RWPE2 (cell line): Measurements from ENCODE around the gene SESTD1.

ENCODE experiments used
- ATAC-seq: fragments of 200-7000 bp; cut with Tn5 transposase; 3 replicates; pipeline ENCODE4 v1.9.1; 2021; ENCODE audit warnings: low read depth
- DNase-seq: peaks from one replicate; pipeline ENCODE4 v3.0.0-alpha.2; 2020; ENCODE audit warnings: low spot score
- H3K27ac ChIP-seq: fragments of 450-650 bp; 2 replicates; pipeline ENCODE4 v1.5.1; 2017; ENCODE audit warnings: mild to moderate bottlenecking; ENCODE audit not compliant: poor library complexity, severe bottlenecking
- H3K27me3 ChIP-seq: fragments of 250-450 bp; sonication (Bioruptor Pico); 2 replicates; pipeline ENCODE4 v1.5.1; 2021; ENCODE audit warnings: mild to moderate bottlenecking, moderate library complexity; ENCODE audit not compliant: insufficient read depth, poor library complexity, severe bottlenecking
- H3K36me3 ChIP-seq: fragments of 250-450 bp; sonication (Bioruptor Pico); 2 replicates; pipeline ENCODE4 v1.5.1; 2020; ENCODE audit warnings: low read depth, mild to moderate bottlenecking, moderate library complexity
- H3K4me1 ChIP-seq: fragments of 250-450 bp; sonication (Bioruptor Pico); 2 replicates; pipeline ENCODE4 v1.5.1; 2021; ENCODE audit warnings: mild to moderate bottlenecking, moderate library complexity; ENCODE audit not compliant: insufficient read depth, poor library complexity, severe bottlenecking
- H3K4me3 ChIP-seq: fragments of 250-450 bp; sonication (Bioruptor Pico); 2 replicates; pipeline ENCODE4 v1.5.1; 2021; ENCODE audit warnings: mild to moderate bottlenecking, moderate library complexity; ENCODE audit not compliant: severe bottlenecking
- H3K9me3 ChIP-seq: fragments of 250-450 bp; sonication (Bioruptor Pico); 2 replicates; pipeline ENCODE4 v1.5.1; 2021; ENCODE audit warnings: mild to moderate bottlenecking, moderate library complexity; ENCODE audit not compliant: severe bottlenecking
- CTCF ChIP-seq: fragments of 450-650 bp; IDR thresholded peaks from one replicate; pipeline ENCODE4 v1.5.1; 2017; ENCODE audit warnings: mild to moderate bottlenecking, moderate library complexity; ENCODE audit not compliant: poor library complexity, severe bottlenecking

Gene SESTD1

GRCh38 chr2:179181002-179181401 lies 83.6 kb downstream of the SESTD1 start:
- H3K27ac ChIP-seq: no peak overlapping the region
- H3K4me3 ChIP-seq: no peak overlapping the region
- DNase-seq (no peak), ATAC-seq (no peak)
- H3K36me3 ChIP-seq: no peaks in the 10 kb centered on the region
- TF ChIP-seq CTCF: no peak
- H3K27me3 ChIP-seq: no peaks in the 10 kb centered on the region
- H3K4me1 ChIP-seq: no peaks in the 10 kb centered on the region
- no peaks in the 10 kb centered on the region for H3K9me3 ChIP-seq

- no peak for ATAC-seq
- Histone ChIP-seq H3K4me3 (no peak overlapping the region), H3K27ac (no peak overlapping the region)
These were observed 84.4 kb downstream of the SESTD1 start for GRCh38 chr2:179180242-179180641.

GRCh38 chr2:179179719-179180118 lies 84.9 kb downstream of the SESTD1 start:
- ATAC-seq: no peak
- no peak overlapping the region for H3K27ac ChIP-seq
- 0 out of 2 replicates have a peak, but pooled peaks cover 4% of the 10 kb centered on the region for H3K36me3 ChIP-seq
- H3K27me3 ChIP-seq: no peaks in the 10 kb centered on the region
- no peak for TF ChIP-seq CTCF
- no peak for DNase-seq
- H3K4me3 ChIP-seq: no peak overlapping the region
- H3K9me3 ChIP-seq: no peaks in the 10 kb centered on the region
- no peaks in the 10 kb centered on the region for H3K4me1 ChIP-seq

More at GRCh38 chr2:179180242-179180641, 84.4 kb downstream of the SESTD1 start:
- no peaks in the 10 kb centered on the region for H3K9me3 ChIP-seq
- H3K36me3 ChIP-seq: 0 out of 2 replicates have a peak, but pooled peaks cover 4% of the 10 kb centered on the region
- no peak for DNase-seq
- H3K27me3 ChIP-seq: no peaks in the 10 kb centered on the region
- H3K4me1 ChIP-seq: no peaks in the 10 kb centered on the region
- no peak for TF ChIP-seq CTCF

GRCh38 chr2:179177694-179178093 lies 86.9 kb downstream of the SESTD1 start:
- H3K4me3 ChIP-seq: no peak overlapping the region
- 0 out of 2 replicates have a peak, but pooled peaks cover 8% of the 10 kb centered on the region for H3K36me3 ChIP-seq
- no peak for TF ChIP-seq CTCF
- no peak for ATAC-seq
- no peaks in the 10 kb centered on the region for H3K27me3 ChIP-seq
- H3K4me1 ChIP-seq: no peaks in the 10 kb centered on the region
- H3K9me3 ChIP-seq: no peaks in the 10 kb centered on the region
- no peak overlapping the region for H3K27ac ChIP-seq
- no peak for DNase-seq

GRCh38 chr2:179174240-179174639 lies 90.4 kb downstream of the SESTD1 start:
- Histone ChIP-seq H3K4me1 (no peaks in the 10 kb centered on the region), H3K27ac (no peak overlapping the region), H3K27me3 (no peaks in the 10 kb centered on the region), H3K4me3 (no peak overlapping the region), H3K36me3 (peaks cover 8% of the 10 kb centered on the region), H3K9me3 (no peaks in the 10 kb centered on the region)
- DNase-seq: no peak
- no peak for ATAC-seq
- TF ChIP-seq CTCF: no peak
